Measurements from ENCODE around the gene ZNHIT1. TPM values are rescaled to one million over a fixed set of nuclear protein-coding genes. Genes with fewer than 3 reads are reported as not detected.

ZNHIT1 gene
- total RNA-seq, 1 donor from 2014 or later: 37.6 TPM

DNA sequence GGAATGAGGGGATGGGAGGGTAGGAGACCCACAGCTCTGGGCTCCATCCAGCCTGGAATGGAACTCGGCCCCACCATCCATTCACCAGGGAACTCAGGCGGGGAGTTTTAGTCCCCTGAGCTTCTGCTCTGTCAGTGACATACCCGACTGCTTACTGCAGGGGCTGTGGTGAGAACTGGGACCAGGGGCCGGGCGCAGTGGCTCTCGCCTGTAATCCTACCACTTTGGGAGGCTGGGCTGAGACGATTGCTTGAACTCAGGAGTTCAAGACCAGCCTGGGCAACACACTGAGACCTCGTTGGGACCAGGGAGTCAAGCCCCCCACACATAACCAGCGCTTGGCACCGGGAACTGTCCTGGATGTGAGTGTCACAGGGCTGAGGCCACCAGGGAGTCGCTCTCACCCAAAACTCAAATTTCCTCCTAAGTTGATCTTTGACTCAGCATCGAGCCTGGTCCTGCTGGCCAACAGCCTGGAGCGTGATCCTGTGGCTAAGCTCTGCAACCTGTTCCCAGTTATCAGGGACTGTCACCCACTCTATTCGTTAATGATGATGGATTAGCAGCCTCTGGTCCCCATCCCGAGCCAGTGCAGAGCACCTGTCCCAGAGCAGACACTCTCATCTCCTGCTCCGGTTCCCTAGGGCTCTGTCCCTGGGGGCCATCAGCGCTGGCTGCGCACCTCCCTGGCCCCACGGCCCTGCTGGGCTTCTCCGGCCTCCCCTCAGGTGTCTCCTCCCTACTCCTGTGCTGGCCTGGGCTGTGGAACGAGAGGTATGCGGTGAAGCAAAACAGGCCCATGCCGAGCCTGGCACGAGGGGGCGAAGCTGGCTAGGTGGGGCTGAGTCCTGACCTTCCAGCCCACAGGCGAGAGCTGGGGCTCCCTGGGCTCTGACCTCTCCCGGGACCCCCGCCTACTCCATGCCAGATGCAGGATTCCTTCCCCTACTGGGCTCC, 20.5 kb downstream of the ZNHIT1 start:
- POLR2A ChIA-PET: interaction anchor here (0.7 to 0.8 kb wide), 2 partner anchors 14 to 21 kb away, joined by 3 read pairs; partner anchors contain the start of gene ZNHIT1
- no peak for DNase-seq
- TF ChIP-seq, protein P1, sequence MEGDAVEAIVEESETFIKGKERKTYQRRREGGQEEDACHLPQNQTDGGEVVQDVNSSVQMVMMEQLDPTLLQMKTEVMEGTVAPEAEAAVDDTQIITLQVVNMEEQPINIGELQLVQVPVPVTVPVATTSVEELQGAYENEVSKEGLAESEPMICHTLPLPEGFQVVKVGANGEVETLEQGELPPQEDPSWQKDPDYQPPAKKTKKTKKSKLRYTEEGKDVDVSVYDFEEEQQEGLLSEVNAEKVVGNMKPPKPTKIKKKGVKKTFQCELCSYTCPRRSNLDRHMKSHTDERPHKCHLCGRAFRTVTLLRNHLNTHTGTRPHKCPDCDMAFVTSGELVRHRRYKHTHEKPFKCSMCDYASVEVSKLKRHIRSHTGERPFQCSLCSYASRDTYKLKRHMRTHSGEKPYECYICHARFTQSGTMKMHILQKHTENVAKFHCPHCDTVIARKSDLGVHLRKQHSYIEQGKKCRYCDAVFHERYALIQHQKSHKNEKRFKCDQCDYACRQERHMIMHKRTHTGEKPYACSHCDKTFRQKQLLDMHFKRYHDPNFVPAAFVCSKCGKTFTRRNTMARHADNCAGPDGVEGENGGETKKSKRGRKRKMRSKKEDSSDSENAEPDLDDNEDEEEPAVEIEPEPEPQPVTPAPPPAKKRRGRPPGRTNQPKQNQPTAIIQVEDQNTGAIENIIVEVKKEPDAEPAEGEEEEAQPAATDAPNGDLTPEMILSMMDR (IDR thresholded peaks at IDR 0.05): no peak
- CTCF ChIA-PET: no interaction called here
- peaks cover 18% of the 10 kb centered on the region for H3K4me1 Mint-ChIP-seq
- no peak overlapping the region for H3K27ac Mint-ChIP-seq
- no peak for ATAC-seq (ENCODE audit: low read depth)
- H3K27me3 Mint-ChIP-seq: no peaks in the 10 kb centered on the region
- no peaks in the 10 kb centered on the region for H3K9me3 Mint-ChIP-seq
- intact Hi-C loops (cut with micrococcal nuclease): no loop called here
- H3K4me3 Mint-ChIP-seq: no peak overlapping the region
- H3K36me3 Mint-ChIP-seq (ENCODE audit: low read depth): peaks cover 43% of the 10 kb centered on the region

DNA sequence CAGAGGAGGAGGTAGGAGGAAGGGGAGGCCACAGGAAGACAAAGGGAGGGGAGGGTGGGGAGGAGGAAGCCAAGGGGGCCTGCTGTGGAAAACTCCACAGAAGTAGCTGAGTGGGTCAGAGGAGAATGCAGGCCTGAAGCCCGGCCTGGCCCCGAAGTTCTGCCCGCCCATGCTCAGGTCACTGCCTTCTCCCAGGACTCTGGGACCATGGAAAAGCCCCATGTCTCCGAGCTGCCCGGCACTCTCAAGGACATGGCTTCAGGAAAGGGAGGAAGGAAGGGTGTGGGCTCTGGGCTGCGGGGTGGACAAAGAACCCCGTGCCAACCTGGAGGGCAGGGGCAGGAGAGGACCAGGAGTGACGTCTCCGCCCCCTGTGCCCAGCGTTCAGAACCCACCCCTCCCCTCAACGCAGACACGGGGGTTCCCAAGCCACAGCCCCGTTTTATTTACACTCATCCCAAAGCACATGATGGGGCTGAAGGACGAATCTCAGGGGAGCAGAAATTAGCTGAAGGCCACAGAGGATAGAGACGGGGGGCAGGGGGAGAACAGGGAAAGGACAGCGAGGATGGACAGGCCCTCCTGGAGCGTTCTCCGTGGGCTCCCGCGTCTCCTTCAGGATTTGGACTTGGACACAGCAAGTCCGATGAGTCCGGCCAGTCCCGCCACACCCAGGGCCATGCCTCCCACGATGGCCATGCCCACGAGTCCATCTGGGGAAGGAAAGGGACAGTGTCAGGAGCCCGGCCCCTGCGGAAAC, 21.4 kb downstream of the ZNHIT1 start:
- intact Hi-C loops (cut with micrococcal nuclease): no loop called here
- Mint-ChIP-seq H3K27ac (no peak overlapping the region), H3K36me3 (ENCODE audit: low read depth) (peaks cover 43% of the 10 kb centered on the region), H3K4me3 (no peak overlapping the region), H3K9me3 (no peaks in the 10 kb centered on the region), H3K27me3 (no peaks in the 10 kb centered on the region), H3K4me1 (peaks cover 25% of the 10 kb centered on the region)
- ChIA-PET POLR2A (no interaction called here), CTCF (no interaction called here)
- DNase-seq: no peak
- TF ChIP-seq, protein P1 (IDR thresholded peaks at IDR 0.05): no peak
- ATAC-seq (ENCODE audit: low read depth): no peak

DNA sequence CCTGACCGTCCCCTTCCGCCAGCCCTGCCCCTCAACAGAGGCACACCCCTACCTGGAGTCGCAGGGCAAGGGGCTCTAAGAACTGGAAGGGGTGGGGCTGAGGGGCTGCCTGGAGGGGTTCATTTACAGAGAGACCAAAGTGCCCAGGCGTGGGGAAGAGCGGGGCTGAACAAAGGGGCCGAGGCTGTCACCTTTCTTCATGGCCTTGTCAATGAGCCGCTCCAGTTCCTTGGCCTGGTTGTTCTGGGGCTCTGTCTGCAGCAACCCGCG, 21.9 kb downstream of the ZNHIT1 start:
- TF ChIP-seq, protein P1 (IDR thresholded peaks at IDR 0.05): no peak
- Mint-ChIP-seq H3K27ac (no peak overlapping the region), H3K27me3 (no peaks in the 10 kb centered on the region), H3K9me3 (no peaks in the 10 kb centered on the region), H3K4me3 (no peak overlapping the region), H3K4me1 (peaks cover 29% of the 10 kb centered on the region), H3K36me3 (ENCODE audit: low read depth) (peaks cover 45% of the 10 kb centered on the region)
- no peak for DNase-seq
- ATAC-seq (ENCODE audit: low read depth): no peak
- POLR2A ChIA-PET: no interaction called here
- intact Hi-C loops (cut with micrococcal nuclease): no loop called here
- CTCF ChIA-PET: no interaction called here

DNA sequence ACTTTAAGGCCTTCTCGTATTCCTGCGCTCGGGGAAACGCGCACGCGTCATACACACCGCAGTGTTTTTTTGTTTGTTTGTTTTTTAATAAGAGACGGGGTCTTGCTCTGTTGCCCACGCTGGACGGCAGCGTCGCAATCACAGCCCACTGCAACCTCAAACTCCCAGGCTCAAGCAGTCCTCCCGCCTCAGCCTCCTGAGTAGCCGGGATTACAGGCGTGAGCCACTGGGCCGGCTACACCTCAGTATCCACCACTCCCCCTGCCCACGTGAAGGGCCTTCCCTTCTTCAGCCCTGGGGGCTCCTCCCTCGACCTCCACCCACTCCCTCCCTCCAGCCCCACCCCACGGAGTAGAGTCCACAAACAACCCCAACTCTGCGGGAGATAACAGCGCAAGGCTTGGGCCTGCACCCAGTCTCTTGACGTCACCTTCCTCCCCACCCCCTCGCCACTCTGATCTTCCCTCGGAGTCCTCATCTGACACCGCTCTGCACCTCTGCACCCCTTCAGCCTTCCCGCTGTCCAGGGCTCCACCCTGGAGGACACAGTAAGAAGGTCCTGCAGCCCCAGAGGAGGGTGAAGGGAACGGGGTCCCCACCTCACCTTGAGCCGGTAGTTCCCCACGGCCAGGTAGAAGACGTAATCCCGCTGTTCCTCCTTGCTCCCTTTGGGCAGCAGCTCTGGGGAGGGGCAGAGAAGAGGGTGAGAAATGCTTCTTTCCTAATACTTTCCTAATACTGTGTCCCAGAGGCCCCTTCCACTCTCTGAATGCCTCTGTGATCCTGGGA, 22.5 kb downstream of the ZNHIT1 start:
- no peak overlapping the region for H3K27ac Mint-ChIP-seq
- no peaks in the 10 kb centered on the region for H3K27me3 Mint-ChIP-seq
- peaks cover 35% of the 10 kb centered on the region for H3K4me1 Mint-ChIP-seq
- TF ChIP-seq, protein P1 (IDR thresholded peaks at IDR 0.05): no peak
- peaks cover 48% of the 10 kb centered on the region for H3K36me3 Mint-ChIP-seq (ENCODE audit: low read depth)
- H3K9me3 Mint-ChIP-seq: no peaks in the 10 kb centered on the region
- ATAC-seq (ENCODE audit: low read depth): no peak
- POLR2A ChIA-PET: no interaction called here
- CTCF ChIA-PET: interaction anchor here (1.4 kb wide), 1 partner anchor 48 kb away, joined by 3 read pairs; no protein-coding TSS in a partner anchor
- H3K4me3 Mint-ChIP-seq: no peak overlapping the region
- intact Hi-C loops (cut with micrococcal nuclease): no loop called here
- no peak for DNase-seq
